Stimulated activated CD4-positive, alpha-beta T cell treated with anti-CD3 and anti-CD28 coated beads, TNF-alpha, amount 100 ng/mL, for 24 hours (primary cell): Measurements from ENCODE around the gene PRDM10.
"Not testable (repeated sequence)": the region's sequence is repeated elsewhere in the genome, so short reads cannot be mapped to it uniquely, and the experiment has no call there.

Experiments
- DNase-seq, 3 experiments: peaks; one replicate each; pipeline ENCODE4 v3.0.0-alpha.2; 2020; ENCODE audit warnings: low read depth in 3 of 3

PRDM10 gene

GRCh38 chr11:129976328-129976727 is 26.3 kb downstream of the PRDM10 start:
- no peak for DNase-seq

- no peak for DNase-seq
These were observed 27.1 kb downstream of the PRDM10 start for GRCh38 chr11:129975543-129975942.

GRCh38 chr11:129974672-129975071 is 28.0 kb downstream of the PRDM10 start:
- no peak for DNase-seq

DNA sequence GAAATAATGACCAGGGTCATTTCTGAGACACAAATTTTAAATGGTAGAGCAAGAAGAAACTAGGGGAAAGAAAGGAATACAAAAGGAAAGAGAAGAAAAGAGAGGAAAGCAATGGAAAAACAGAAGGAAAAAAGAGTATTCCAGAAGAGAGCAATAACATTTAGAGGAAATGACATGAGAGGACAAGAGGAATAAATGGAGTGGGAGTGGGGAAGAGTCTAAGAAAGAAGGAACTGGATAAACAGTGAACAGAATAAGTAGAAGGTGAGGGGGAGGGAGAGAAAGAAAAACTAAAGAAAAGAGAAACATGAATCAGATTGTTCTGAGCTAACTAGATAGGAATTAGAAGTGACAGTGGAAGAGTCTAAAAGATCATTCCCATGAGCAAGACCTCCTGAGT is 28.4 kb downstream of the PRDM10 start:
- DNase-seq, result no peak

- no peak for DNase-seq
These were observed 28.8 kb downstream of the PRDM10 start for GRCh38 chr11:129973809-129974208.

DNA sequence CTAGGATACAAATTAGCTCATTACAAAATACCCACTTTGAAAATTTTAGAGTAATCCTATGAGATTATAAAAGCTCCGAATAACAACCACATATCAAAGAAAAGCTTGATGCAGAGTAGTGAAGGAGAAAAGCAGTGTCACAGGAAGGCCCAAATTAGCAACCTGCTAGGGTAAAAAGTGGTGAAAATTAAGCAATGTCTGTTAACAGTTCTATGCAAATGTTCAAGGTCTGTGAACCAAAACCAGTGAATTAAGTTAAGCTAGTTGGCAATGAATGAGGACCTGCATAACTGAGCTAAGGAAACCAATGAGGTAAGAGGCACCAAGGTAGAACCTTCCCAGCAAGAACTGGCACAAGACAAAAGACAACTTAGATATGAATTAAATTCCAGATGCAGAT is 29.6 kb downstream of the PRDM10 start:
- no peak for DNase-seq

DNA sequence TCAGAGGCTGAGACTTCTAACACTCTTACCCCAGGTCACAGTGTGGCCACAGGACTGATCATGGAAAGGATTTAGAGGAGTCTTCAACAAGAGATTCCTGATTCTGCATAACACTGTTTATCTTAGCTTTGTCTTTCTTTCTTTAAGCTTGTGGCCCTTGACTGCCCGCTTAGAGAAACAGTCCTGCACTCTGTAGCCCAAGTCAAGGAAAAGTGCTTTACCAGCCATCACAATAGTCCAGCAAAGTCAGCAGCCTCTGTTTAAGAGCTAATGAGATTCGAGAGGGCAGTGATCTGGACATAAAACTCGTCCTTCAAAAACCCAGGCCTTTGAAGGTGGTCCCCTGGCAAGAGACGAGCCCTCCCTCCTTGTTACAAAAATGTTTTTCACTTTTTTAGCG is 30.0 kb downstream of the PRDM10 start:
- DNase-seq, result no peak

DNA sequence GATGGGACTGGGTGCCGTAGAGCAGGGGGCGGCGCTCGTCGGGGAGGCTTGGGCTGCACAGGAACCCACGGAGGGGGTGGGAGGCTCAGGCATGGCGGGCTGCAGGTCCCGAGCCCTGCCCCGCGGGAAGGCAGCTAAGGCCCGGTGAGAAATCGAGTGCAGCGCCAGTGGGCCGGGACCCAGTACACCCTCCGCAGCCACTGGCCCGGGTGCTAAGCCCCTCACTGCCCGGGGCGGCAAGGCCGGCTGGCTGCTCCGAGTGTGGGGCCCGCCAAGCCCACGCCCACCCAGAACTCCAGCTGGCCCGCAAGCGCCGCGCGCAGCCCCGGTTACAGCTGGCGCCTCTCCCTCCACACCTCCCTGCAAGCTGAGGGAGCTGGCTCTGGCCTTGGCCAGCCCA is 30.8 kb downstream of the PRDM10 start:
- DNase-seq, result not testable (repeated sequence)

DNA sequence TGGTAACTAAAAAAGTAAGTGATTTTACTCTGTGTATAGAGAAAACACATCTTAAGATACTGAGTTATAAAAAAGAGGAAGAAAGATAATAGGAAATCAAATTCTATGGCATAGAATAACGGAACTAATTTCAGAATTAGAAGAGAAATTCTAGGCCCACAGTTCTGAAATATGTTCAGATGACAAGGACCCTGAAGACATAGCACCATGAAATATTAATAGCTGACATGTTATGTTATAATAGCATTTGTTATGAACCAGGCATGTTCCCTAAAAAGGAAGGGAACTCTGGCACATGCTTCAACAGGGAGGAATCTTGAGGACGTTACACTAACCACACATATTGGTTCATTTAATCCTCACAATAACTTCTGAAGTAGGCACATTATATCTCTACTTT is 32.7 kb downstream of the PRDM10 start:
- DNase-seq, result no peak

GRCh38 chr11:129968591-129969419 is 33.8 kb downstream of the PRDM10 start:
- no peak for DNase-seq

DNA sequence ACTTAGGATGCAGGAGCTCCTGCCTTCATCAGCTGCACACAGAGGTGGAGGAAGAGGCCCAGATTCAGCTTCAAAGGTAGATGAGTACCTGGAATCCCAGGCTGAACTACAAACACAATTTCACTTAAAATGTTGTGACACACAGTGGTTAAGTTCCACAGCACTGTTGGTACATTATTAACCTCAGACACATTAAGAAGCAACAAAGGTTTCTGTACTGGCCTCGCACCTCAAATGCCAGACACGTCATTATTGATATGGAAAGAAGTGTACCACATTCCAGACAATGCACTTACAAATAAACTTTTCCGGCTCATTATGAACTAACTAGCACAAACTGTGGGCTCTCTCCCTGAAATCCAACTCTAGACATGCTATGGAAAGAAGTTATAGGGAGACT is 34.6 kb downstream of the PRDM10 start:
- no peak for DNase-seq

- DNase-seq, result no peak
These were observed 37.4 kb downstream of the PRDM10 start for GRCh38 chr11:129965248-129965647.

DNA sequence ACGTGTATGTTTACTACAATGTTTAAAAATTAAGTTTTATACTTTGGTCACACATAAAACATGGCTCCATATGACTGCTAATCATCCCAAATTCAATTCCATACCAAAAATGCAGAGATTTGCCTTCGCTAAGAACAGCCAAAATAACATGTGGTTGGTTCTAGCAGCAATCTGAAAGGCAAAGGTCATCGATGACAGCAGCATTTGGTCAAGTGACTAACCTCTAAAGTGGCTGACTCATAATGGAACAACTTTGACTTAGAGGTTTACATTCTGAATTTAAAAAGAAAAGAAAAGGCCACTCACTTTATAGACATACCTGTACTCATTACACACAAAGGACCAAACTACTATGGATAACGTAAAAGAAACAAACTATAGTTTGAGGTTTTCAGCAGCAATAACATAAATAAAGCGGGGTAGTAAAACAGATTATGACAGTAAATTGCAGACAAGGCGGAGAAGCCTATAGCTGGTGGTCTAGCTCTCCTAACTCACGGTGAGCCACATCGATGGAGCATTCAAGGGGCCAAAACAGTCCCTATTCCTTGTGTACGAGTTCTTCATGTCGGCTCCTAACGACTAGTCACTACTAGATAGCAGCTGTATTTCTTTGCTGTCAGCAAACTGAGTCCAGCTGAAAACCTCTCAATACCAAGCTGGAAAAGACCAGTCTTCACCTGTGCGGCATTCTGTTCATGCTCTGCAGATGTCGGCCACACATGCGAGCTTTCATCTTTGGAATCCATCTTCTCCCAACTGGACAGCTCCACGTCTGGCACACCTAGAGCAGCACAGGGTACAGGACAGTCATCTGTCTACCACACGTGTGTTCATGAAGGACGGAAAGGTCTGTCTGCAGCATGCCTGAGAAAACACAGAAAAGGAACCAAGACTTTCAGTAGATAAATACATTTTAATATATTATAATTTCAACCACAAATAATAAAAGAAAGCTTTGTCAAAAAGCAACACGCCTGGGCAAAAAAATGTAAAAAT is 42.1 kb downstream of the PRDM10 start:
- no peak for DNase-seq

- no peak for DNase-seq
These were observed 42.9 kb downstream of the PRDM10 start for GRCh38 chr11:129959687-129960086.

DNA sequence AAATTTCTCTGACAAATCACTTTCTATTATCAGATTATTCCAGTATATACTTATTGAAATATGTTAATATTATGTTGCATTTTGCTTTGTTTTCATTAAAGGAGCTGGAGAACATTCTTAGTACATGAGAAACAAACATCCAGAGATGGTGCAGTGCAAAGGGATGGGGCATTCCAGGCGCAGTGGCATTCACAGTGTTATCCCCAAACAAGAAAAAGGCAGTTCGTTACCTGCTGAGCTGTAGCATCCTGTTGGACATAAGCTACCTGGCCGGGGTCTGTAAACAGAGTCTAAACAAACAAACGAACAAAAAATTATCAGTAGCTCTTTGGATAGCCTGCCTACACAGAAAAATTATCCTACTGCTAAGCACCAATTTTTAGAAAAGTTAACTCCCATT is 47.4 kb downstream of the PRDM10 start:
- DNase-seq, result no peak

- not testable (repeated sequence) for DNase-seq
These were observed 47.9 kb downstream of the PRDM10 start for GRCh38 chr11:129954703-129955102.

- DNase-seq, result no peak
These were observed 50.8 kb downstream of the PRDM10 start for GRCh38 chr11:129951866-129952262.

DNA sequence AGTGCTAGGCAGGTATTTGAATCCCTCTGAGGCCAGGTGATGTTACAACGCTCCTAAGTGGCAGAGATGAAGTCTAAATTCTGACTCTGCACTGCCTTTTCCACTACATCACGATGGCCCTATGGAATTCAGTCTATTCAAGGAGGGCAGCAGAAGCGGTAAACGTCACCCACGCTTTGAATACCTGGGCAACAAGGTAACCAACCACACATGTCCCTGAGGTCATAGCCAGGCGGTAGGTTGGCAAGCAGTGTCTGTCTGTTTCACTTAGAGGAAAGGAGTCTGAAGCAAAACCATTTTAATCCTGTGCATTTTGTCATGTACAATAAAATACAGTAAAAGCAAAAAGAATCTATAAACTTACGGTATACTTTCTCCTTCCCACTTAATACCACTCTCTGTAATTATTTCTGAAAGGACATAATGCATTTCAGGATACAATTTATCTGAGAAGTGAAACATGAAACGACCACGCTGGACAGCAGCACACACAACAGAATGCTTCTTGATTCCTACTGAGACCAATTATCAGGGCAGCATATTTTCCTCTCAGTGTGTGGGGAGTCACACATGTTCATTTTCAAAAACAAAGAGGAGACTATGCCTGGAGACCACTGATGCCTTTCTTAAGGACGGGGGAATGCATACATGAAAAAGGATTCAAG is 51.3 kb downstream of the PRDM10 start:
- no peak for DNase-seq

DNA sequence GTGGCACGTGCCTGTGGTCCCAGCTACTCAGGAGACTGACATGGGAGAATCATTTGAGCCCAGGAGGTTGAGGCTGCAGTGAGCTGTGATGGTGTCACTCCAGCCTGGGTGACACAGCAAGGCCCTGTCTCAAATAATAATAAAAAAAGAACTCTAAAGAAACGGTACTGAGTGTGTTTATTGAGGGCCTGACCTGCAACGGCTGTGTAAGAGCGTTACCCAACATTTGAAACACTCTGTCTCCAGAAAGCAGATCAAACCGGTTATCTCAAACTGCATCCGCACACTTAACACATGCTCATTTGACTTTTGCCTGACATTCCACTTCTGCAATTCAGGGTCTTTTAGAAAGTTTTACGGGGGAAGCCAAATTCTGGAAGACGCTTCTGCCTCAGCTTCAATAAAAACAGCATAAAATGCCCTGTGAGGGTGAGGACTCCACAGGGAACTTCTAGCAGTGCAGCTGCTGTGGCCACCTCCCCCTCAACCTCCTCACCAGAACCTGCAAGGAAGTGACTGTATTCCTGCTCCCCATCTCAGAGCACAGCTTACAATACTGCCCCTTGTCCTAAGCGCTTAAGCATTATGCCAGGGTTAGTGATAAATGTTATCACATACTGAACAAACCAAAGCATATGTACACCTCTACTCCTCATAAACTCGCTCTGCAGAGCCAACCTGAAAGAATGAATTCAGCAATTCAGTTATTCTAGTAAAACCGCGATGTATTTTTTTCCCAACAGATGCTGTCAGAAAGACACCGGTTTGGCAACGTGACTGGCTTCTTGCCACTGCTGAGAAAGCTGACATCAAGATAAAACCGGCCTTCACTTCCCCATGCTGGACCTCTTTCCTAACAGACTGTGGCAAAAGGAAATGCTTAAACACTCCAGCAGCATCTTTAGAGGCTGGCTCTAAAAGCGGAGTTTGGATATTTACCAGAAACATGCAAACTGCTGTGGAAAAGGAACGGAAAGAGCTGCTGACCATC is 52.2 kb downstream of the PRDM10 start:
- DNase-seq, result no peak

- no peak for DNase-seq
These were observed 53.6 kb downstream of the PRDM10 start for GRCh38 chr11:129948926-129949466.

DNA sequence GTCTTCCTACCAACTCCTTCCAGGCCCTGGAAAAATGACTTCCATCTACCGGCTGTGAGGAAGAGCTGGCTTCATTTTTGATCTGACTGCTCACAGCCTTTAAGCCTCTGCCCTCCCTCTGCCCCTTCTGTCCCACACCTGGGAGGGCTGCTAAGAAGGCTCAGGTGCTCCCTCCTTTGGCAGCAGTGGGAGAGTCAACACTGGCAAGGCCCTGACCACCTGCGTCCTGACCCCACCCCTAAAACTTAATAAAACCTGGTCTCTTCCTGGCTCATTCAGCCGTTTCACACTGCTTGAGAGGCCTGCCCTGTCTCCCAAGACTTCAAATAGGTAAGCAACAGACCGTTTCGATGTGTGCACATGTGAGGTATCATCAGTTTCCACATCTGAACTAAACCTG is 55.2 kb downstream of the PRDM10 start:
- no peak for DNase-seq
